H1 (cell line): Measurements from ENCODE around the gene NR2C2. TPM values are rescaled to one million over a fixed set of nuclear protein-coding genes. Genes with fewer than 3 reads are reported as not detected.

ENCODE experiments used
- ASH2L ChIP-seq: fragments of 200-600, 300-600 bp; sonication (generic); IDR thresholded peaks from one replicate; pipeline ENCODE4 v1.7.1; 2017; ENCODE audit warnings: low read length
- CHD1 ChIP-seq: IDR thresholded peaks from 2 replicates; pipeline ENCODE4 v1.6.1; 2012; ENCODE audit warnings: low read depth, low read length, improper control_type of control experiment
- GABPA ChIP-seq: IDR thresholded peaks from 2 replicates; pipeline ENCODE4 v1.6.1; 2011; ENCODE audit warnings: mild to moderate bottlenecking, low read length, moderate library complexity, borderline replicate concordance; ENCODE audit not compliant: insufficient read depth
- KDM5A ChIP-seq: fragments of 200-600 bp; IDR thresholded peaks from 2 replicates; pipeline ENCODE4 v1.7.1; 2012; ENCODE audit warnings: mild to moderate bottlenecking, low read length, inconsistent platforms, mixed read lengths
- RNF2 ChIP-seq: fragments of 200-900, 300-1000 bp; sonication (generic); IDR thresholded peaks from 2 replicates; pipeline ENCODE4 v1.7.1; 2016; ENCODE audit warnings: borderline replicate concordance, low read depth, mild to moderate bottlenecking, antibody characterized with exemption, low read length; ENCODE audit not compliant: poor library complexity, severe bottlenecking; ENCODE audit errors: missing control alignments
- RXRA ChIP-seq: IDR thresholded peaks from 2 replicates; pipeline ENCODE4 v1.6.1; 2011; ENCODE audit warnings: low read depth, mild to moderate bottlenecking, low read length, moderate library complexity; ENCODE audit not compliant: insufficient read depth
- SAP30 ChIP-seq: fragments of 300-600 bp; sonication (generic); IDR thresholded peaks from 2 replicates; pipeline ENCODE4 v1.7.1; 2012; ENCODE audit warnings: low read length, moderate library complexity, mild to moderate bottlenecking, inconsistent platforms; ENCODE audit not compliant: insufficient read depth, insufficient replicate concordance
- SP2 ChIP-seq: IDR thresholded peaks from 2 replicates; pipeline ENCODE4 v1.6.1; 2012; ENCODE audit warnings: mild to moderate bottlenecking, low read length, inconsistent platforms
- SRF ChIP-seq: IDR thresholded peaks from 2 replicates; pipeline ENCODE4 v1.6.1; 2011; ENCODE audit warnings: mild to moderate bottlenecking, low read depth, low read length, moderate library complexity
- SUZ12 ChIP-seq: fragments of 200-600 bp; sonication (generic); IDR thresholded peaks from 2 replicates; pipeline ENCODE4 v1.6.1; 2012; ENCODE audit warnings: mild to moderate bottlenecking, inconsistent platforms, low read length, moderate library complexity, mixed read lengths
- ZNF274 ChIP-seq: IDR thresholded peaks from 2 replicates; pipeline ENCODE4 v1.7.0; 2012; ENCODE audit warnings: low read length, borderline replicate concordance; ENCODE audit errors: extremely low read depth
- polyA plus RNA-seq, 7 experiments: library from polyadenylated mRNA; depleted of rRNA in 3 of 7; stranded (reverse) in 5 of 7; unstranded in 2 of 7; fragments of >200 nt in 5 of 7; fragments of 200-250 nt in 2 of 7; gene quantifications; 1 replicate in 5 of 7; 2 replicates in 1 of 7; 4 replicates in 1 of 7; pipeline versions ENCODE4 v1.2.1 to v1.2.3, GENCODE V29; 2011 to 2013; ENCODE audit warnings: missing spikeins in 2 of 7, mixed read lengths in 2 of 7
- total RNA-seq: library from RNA; stranded (reverse); fragmentation: NEBNext Ultra II Directional; extraction: Animal tissue kit (Norgen Biotek cat#: 25700); gene quantifications from 2 replicates; pipeline ENCODE4 v1.2.1, GENCODE V29; 2021
- TF ChIP-seq, protein P1 (sequence below): fragments of 300-600 bp; sonication (generic); IDR thresholded peaks from 2 replicates; pipeline ENCODE4 v1.7.1; 2012; ENCODE audit warnings: low read length, moderate library complexity, mild to moderate bottlenecking, inconsistent platforms; ENCODE audit not compliant: insufficient replicate concordance

Gene NR2C2
- total and polyA plus RNA-seq, 2 of the 8 experiments (the other 6 are each of a cell fraction or from before 2014, with no cell fraction given): 16.6 to 44.4 TPM

GRCh38 chr3:15053541-15053940 lies 106.2 kb downstream of the NR2C2 start (continued):
- TF ChIP-seq, protein P1, sequence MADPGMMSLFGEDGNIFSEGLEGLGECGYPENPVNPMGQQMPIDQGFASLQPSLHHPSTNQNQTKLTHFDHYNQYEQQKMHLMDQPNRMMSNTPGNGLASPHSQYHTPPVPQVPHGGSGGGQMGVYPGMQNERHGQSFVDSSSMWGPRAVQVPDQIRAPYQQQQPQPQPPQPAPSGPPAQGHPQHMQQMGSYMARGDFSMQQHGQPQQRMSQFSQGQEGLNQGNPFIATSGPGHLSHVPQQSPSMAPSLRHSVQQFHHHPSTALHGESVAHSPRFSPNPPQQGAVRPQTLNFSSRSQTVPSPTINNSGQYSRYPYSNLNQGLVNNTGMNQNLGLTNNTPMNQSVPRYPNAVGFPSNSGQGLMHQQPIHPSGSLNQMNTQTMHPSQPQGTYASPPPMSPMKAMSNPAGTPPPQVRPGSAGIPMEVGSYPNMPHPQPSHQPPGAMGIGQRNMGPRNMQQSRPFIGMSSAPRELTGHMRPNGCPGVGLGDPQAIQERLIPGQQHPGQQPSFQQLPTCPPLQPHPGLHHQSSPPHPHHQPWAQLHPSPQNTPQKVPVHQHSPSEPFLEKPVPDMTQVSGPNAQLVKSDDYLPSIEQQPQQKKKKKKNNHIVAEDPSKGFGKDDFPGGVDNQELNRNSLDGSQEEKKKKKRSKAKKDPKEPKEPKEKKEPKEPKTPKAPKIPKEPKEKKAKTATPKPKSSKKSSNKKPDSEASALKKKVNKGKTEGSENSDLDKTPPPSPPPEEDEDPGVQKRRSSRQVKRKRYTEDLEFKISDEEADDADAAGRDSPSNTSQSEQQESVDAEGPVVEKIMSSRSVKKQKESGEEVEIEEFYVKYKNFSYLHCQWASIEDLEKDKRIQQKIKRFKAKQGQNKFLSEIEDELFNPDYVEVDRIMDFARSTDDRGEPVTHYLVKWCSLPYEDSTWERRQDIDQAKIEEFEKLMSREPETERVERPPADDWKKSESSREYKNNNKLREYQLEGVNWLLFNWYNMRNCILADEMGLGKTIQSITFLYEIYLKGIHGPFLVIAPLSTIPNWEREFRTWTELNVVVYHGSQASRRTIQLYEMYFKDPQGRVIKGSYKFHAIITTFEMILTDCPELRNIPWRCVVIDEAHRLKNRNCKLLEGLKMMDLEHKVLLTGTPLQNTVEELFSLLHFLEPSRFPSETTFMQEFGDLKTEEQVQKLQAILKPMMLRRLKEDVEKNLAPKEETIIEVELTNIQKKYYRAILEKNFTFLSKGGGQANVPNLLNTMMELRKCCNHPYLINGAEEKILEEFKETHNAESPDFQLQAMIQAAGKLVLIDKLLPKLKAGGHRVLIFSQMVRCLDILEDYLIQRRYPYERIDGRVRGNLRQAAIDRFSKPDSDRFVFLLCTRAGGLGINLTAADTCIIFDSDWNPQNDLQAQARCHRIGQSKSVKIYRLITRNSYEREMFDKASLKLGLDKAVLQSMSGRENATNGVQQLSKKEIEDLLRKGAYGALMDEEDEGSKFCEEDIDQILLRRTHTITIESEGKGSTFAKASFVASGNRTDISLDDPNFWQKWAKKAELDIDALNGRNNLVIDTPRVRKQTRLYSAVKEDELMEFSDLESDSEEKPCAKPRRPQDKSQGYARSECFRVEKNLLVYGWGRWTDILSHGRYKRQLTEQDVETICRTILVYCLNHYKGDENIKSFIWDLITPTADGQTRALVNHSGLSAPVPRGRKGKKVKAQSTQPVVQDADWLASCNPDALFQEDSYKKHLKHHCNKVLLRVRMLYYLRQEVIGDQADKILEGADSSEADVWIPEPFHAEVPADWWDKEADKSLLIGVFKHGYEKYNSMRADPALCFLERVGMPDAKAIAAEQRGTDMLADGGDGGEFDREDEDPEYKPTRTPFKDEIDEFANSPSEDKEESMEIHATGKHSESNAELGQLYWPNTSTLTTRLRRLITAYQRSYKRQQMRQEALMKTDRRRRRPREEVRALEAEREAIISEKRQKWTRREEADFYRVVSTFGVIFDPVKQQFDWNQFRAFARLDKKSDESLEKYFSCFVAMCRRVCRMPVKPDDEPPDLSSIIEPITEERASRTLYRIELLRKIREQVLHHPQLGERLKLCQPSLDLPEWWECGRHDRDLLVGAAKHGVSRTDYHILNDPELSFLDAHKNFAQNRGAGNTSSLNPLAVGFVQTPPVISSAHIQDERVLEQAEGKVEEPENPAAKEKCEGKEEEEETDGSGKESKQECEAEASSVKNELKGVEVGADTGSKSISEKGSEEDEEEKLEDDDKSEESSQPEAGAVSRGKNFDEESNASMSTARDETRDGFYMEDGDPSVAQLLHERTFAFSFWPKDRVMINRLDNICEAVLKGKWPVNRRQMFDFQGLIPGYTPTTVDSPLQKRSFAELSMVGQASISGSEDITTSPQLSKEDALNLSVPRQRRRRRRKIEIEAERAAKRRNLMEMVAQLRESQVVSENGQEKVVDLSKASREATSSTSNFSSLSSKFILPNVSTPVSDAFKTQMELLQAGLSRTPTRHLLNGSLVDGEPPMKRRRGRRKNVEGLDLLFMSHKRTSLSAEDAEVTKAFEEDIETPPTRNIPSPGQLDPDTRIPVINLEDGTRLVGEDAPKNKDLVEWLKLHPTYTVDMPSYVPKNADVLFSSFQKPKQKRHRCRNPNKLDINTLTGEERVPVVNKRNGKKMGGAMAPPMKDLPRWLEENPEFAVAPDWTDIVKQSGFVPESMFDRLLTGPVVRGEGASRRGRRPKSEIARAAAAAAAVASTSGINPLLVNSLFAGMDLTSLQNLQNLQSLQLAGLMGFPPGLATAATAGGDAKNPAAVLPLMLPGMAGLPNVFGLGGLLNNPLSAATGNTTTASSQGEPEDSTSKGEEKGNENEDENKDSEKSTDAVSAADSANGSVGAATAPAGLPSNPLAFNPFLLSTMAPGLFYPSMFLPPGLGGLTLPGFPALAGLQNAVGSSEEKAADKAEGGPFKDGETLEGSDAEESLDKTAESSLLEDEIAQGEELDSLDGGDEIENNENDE: no peak
- TF ChIP-seq SAP30 (no peak), CHD1 (no peak), SRF (no peak), ASH2L (no peak), GABPA (no peak), KDM5A (no peak), SUZ12 (no peak), SP2 (no peak), RNF2 (no peak), ZNF274 (no peak), RXRA (no peak)
